SK-N-SH (cell line): ENCODE results near the gene TCF12. TPM values are rescaled to one million over a fixed set of nuclear protein-coding genes. Genes with fewer than 3 reads are reported as not detected.

Experiments
- CTCF ChIA-PET: fragments of 300-600, 350-600 bp; formaldehyde crosslinking; extraction: SDS; loops from one replicate; lab custom pipeline; 2021; lab: Yijun Ruan, JAX
- POLR2A ChIA-PET: fragments of 350-600 bp; sonication (Branson Sonifier 250); formaldehyde crosslinking; extraction: SDS; loops from one replicate; lab custom pipeline; 2020; ENCODE audit warnings: antibody characterized with exemption, inconsistent platforms; lab: Yijun Ruan, JAX
- DNase-seq: peaks from one replicate; pipeline ENCODE4 v3.0.0; 2012
- H2AFZ ChIP-seq: fragments of 200-600 bp; sonication (generic); 2 replicates; pipeline ENCODE4 v1.8.1; 2016; ENCODE audit warnings: antibody characterized with exemption, mild to moderate bottlenecking, low read depth
- H3F3A ChIP-seq: fragments of 200-600 bp; sonication (generic); replicated peaks from 2 replicates; pipeline ENCODE3; 2016; ENCODE audit warnings: antibody characterized with exemption, mild to moderate bottlenecking; ENCODE audit not compliant: insufficient read depth
- H3K27ac ChIP-seq, 2 experiments: fragments of 200-500 bp in 1 of 2; fragments of 200-600 bp in 1 of 2; sonication (Bioruptor generic) in 1 of 2; sonication (generic), shearing (Covaris generic) in 1 of 2; 2 replicates each; pipeline versions ENCODE4 v1.5.1 to v1.6.1; 2014 to 2016; ENCODE audit warnings: low read depth in 2 of 2, inconsistent platforms in 1 of 2, low read length in 1 of 2, mild to moderate bottlenecking in 1 of 2, mixed read lengths in 1 of 2
- H3K27me3 ChIP-seq: fragments of 200-600 bp; sonication (generic), shearing (Covaris generic); 2 replicates; pipeline ENCODE4 v1.6.1; 2016; ENCODE audit warnings: mixed run types; ENCODE audit not compliant: insufficient read depth
- H3K36me3 ChIP-seq, 2 experiments: fragments of 200-500 bp in 1 of 2; fragments of 200-600 bp in 1 of 2; sonication (Bioruptor generic) in 1 of 2; sonication (generic) in 1 of 2; replicated peaks in 1 of 2; 2 replicates each; pipeline versions ENCODE3 to v1.5.1; 2014 to 2016; ENCODE audit warnings: low read length in 1 of 2, mild to moderate bottlenecking in 1 of 2; ENCODE audit not compliant: insufficient read depth in 2 of 2, control insufficient read depth in 1 of 2
- H3K4me1 ChIP-seq, 2 experiments: fragments of 200-500 bp in 1 of 2; fragments of 200-600 bp in 1 of 2; sonication (Bioruptor generic) in 1 of 2; sonication (generic), shearing (Covaris generic) in 1 of 2; 2 replicates each; pipeline versions ENCODE4 v1.5.1 to v1.6.1; 2014 to 2016; ENCODE audit warnings: low read depth in 1 of 2, low read length in 1 of 2, mixed run types in 1 of 2; ENCODE audit not compliant: insufficient read depth in 2 of 2, control insufficient read depth in 1 of 2
- H3K4me2 ChIP-seq: fragments of 200-600 bp; sonication (generic), shearing (Covaris generic); 2 replicates; pipeline ENCODE4 v1.6.1; 2017; ENCODE audit warnings: mixed run types
- H3K4me3 ChIP-seq, 2 experiments: fragments of 200-500 bp in 1 of 2; fragments of 200-600 bp in 1 of 2; sonication (Bioruptor generic) in 1 of 2; sonication (generic), shearing (Covaris generic) in 1 of 2; 2 replicates each; pipeline versions ENCODE4 v1.5.1 to v1.8.1; 2014 to 2016; ENCODE audit warnings: low read depth in 2 of 2, inconsistent platforms in 1 of 2, low read length in 1 of 2, mild to moderate bottlenecking in 1 of 2, mixed read lengths in 1 of 2, moderate library complexity in 1 of 2
- H3K79me2 ChIP-seq: fragments of 200-600 bp; sonication (generic); 2 replicates; pipeline ENCODE4 v1.8.1; 2017; ENCODE audit warnings: mild to moderate bottlenecking; ENCODE audit not compliant: insufficient read depth
- H3K9ac ChIP-seq: fragments of 200-600 bp; sonication (generic); 2 replicates; pipeline ENCODE4 v1.6.1; 2017; ENCODE audit warnings: mixed run types
- H3K9me2 ChIP-seq: fragments of 200-600 bp; sonication (generic); 2 replicates; pipeline ENCODE4 v1.6.1; 2017; ENCODE audit warnings: mixed run types
- H3K9me3 ChIP-seq: fragments of 200-600 bp; sonication (generic); 2 replicates; pipeline ENCODE4 v1.6.1; 2017; ENCODE audit warnings: mixed run types, mild to moderate bottlenecking, moderate library complexity
- H4K20me1 ChIP-seq: fragments of 200-600 bp; sonication (generic); 2 replicates; pipeline ENCODE4 v1.6.1; 2017; ENCODE audit warnings: mild to moderate bottlenecking, mixed run types; ENCODE audit not compliant: insufficient read depth
- CHD2 ChIP-seq: fragments of 150-350 bp; IDR thresholded peaks from 2 replicates; pipeline ENCODE4 v1.6.1; 2018; ENCODE audit warnings: low read length; ENCODE audit not compliant: partially characterized antibody
- ELF1 ChIP-seq: IDR thresholded peaks from 2 replicates; pipeline ENCODE4 v1.4.0; 2012
- EZH2phosphoT487 ChIP-seq: fragments of 200-600 bp; sonication (generic); IDR thresholded peaks from 2 replicates; pipeline ENCODE4 v1.6.1; 2017; ENCODE audit warnings: low read depth, mixed run types, mild to moderate bottlenecking, antibody characterized with exemption, moderate library complexity, borderline replicate concordance
- FOSL2 ChIP-seq: IDR thresholded peaks from 2 replicates; pipeline ENCODE4 v1.4.0; 2012; ENCODE audit warnings: low read depth, mild to moderate bottlenecking, moderate library complexity, borderline replicate concordance
- GABPA ChIP-seq: IDR thresholded peaks from 2 replicates; pipeline ENCODE4 v1.4.0; 2012; ENCODE audit warnings: low read depth, mild to moderate bottlenecking
- IRF3 ChIP-seq: fragments of 150-350 bp; IDR thresholded peaks from 2 replicates; pipeline ENCODE4 v1.6.1; 2016; ENCODE audit warnings: mild to moderate bottlenecking, low read depth, low read length
- MAX ChIP-seq: IDR thresholded peaks from 2 replicates; pipeline ENCODE4 v1.4.0; 2012; ENCODE audit warnings: low read depth
- NRF1 ChIP-seq: IDR thresholded peaks from 2 replicates; pipeline ENCODE4 v1.6.1; 2012; ENCODE audit warnings: low read depth, mild to moderate bottlenecking, low read length
- POLR2AphosphoS5 ChIP-seq: IDR thresholded peaks from 2 replicates; pipeline ENCODE4 v1.6.1; 2012; ENCODE audit warnings: low read depth, low read length
- RAD21 ChIP-seq: IDR thresholded peaks from 2 replicates; pipeline ENCODE4 v1.6.1; 2012; ENCODE audit warnings: mild to moderate bottlenecking, low read length
- REST ChIP-seq: IDR thresholded peaks from 2 replicates; pipeline ENCODE4 v1.6.1; 2012; ENCODE audit warnings: mild to moderate bottlenecking, low read depth, low read length, moderate library complexity
- RFX5 ChIP-seq: IDR thresholded peaks from 2 replicates; pipeline ENCODE4 v1.6.1; 2012; ENCODE audit warnings: mild to moderate bottlenecking, improper control_type of control experiment, low read length
- RXRA ChIP-seq: IDR thresholded peaks from 2 replicates; pipeline ENCODE4 v1.4.0; 2012; ENCODE audit warnings: low read depth, mild to moderate bottlenecking, borderline replicate concordance
- TEAD4 ChIP-seq: IDR thresholded peaks from 2 replicates; pipeline ENCODE4 v1.4.0; 2012; ENCODE audit warnings: mild to moderate bottlenecking, borderline replicate concordance; ENCODE audit not compliant: insufficient read depth
- USF1 ChIP-seq: IDR thresholded peaks from 2 replicates; pipeline ENCODE4 v1.4.0; 2012; ENCODE audit warnings: low read depth, borderline replicate concordance
- WGBS: methylation state at CpG from one replicate; pipeline ENCODE4 v1.1.6; 2017; ENCODE audit warnings: low lambda C conversion rate; 5-methylcytosine and 5-hydroxymethylcytosine counted together
- polyA plus RNA-seq, 3 experiments: library from polyadenylated mRNA; depleted of rRNA; stranded (reverse); fragments of >200 nt; gene quantifications; 2 replicates each; pipeline ENCODE4 v1.2.3, GENCODE V29; 2012
- TF ChIP-seq, protein P1 (sequence below): fragments of 200-600 bp; sonication (generic); IDR thresholded peaks from 2 replicates; pipeline ENCODE4 v1.6.1; 2017; ENCODE audit warnings: antibody characterized with exemption, mild to moderate bottlenecking, moderate library complexity
- TF ChIP-seq, protein P2 (sequence below): fragments of 150-350 bp; IDR thresholded peaks from 2 replicates; pipeline ENCODE4 v1.6.1; 2017; ENCODE audit warnings: antibody characterized with exemption, low read length, low read depth, borderline replicate concordance

Gene TCF12
- polyA plus RNA-seq, 1 of the 3 experiments (the other 2 are of a cell fraction): 49.6 TPM

- Histone ChIP-seq H3K27ac (no peak overlapping the region), H3K27me3 (no peaks in the 10 kb centered on the region), H2AFZ (no peak overlapping the region), H3K9ac (no peak overlapping the region), H3K4me1 (peaks cover 8 to 19% of the 10 kb centered on the region in 2 experiments), H3K4me2 (no peak overlapping the region), H3K9me2 (no peaks in the 10 kb centered on the region), H3K9me3 (no peaks in the 10 kb centered on the region), H3F3A (peaks cover 8% of the 10 kb centered on the region), H3K79me2 (peaks cover 14% of the 10 kb centered on the region), H3K36me3 (peaks cover 61 to 74% of the 10 kb centered on the region in 2 experiments), H3K4me3 (no peak overlapping the region), H4K20me1 (no peaks in the 10 kb centered on the region)
- CTCF ChIA-PET: interaction anchor here (1.3 to 1.4 kb wide), 2 partner anchors 11 to 43 kb away, joined by 3 to 4 read pairs; no protein-coding TSS in a partner anchor
- no peak for DNase-seq
- TF ChIP-seq IRF3: no peak
- TF ChIP-seq, protein P1, sequence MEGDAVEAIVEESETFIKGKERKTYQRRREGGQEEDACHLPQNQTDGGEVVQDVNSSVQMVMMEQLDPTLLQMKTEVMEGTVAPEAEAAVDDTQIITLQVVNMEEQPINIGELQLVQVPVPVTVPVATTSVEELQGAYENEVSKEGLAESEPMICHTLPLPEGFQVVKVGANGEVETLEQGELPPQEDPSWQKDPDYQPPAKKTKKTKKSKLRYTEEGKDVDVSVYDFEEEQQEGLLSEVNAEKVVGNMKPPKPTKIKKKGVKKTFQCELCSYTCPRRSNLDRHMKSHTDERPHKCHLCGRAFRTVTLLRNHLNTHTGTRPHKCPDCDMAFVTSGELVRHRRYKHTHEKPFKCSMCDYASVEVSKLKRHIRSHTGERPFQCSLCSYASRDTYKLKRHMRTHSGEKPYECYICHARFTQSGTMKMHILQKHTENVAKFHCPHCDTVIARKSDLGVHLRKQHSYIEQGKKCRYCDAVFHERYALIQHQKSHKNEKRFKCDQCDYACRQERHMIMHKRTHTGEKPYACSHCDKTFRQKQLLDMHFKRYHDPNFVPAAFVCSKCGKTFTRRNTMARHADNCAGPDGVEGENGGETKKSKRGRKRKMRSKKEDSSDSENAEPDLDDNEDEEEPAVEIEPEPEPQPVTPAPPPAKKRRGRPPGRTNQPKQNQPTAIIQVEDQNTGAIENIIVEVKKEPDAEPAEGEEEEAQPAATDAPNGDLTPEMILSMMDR: no peak
- no peak for TF ChIP-seq RAD21
- no peak for TF ChIP-seq POLR2AphosphoS5
- TF ChIP-seq NRF1: no peak
- TF ChIP-seq, protein P2, sequence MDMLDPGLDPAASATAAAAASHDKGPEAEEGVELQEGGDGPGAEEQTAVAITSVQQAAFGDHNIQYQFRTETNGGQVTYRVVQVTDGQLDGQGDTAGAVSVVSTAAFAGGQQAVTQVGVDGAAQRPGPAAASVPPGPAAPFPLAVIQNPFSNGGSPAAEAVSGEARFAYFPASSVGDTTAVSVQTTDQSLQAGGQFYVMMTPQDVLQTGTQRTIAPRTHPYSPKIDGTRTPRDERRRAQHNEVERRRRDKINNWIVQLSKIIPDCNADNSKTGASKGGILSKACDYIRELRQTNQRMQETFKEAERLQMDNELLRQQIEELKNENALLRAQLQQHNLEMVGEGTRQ: no peak
- no peak for TF ChIP-seq ELF1
- TF ChIP-seq CHD2: no peak
- no peak for TF ChIP-seq EZH2phosphoT487
- POLR2A ChIA-PET: no interaction called here
- 97% methylated on average over 3 of the region's 3 CpGs for WGBS
These were observed 345.1 kb downstream of the TCF12 start for GRCh38 chr15:57263520-57263919.

GRCh38 chr15:57272771-57273357 is 354.4 kb downstream of the TCF12 start:
- Histone ChIP-seq H3K4me2 (no peak overlapping the region), H3K4me1 (no peaks in the 10 kb centered on the region; a peak in 1 of 4 replicates), H3K79me2 (peaks cover 25% of the 10 kb centered on the region; the same call in 1 of the 2 replicates), H3K36me3 (peaks cover 47 to 72% of the 10 kb centered on the region in 2 experiments), H4K20me1 (no peaks in the 10 kb centered on the region), H3F3A (no peaks in the 10 kb centered on the region), H2AFZ (no peak overlapping the region), H3K9me2 (no peaks in the 10 kb centered on the region), H3K27ac (no peak overlapping the region), H3K9ac (no peak overlapping the region), H3K9me3 (no peaks in the 10 kb centered on the region), H3K4me3 (no peak overlapping the region), H3K27me3 (no peaks in the 10 kb centered on the region)
- ChIA-PET CTCF (interaction anchor here (1.8 kb wide), 1 partner anchor 776 kb away, joined by 4 read pairs; no protein-coding TSS in a partner anchor), POLR2A (no interaction called here)
- WGBS: 95% methylated on average over 9 of the region's 9 CpGs
- no peak for TF ChIP-seq REST
- TF ChIP-seq USF1: no peak
- TF ChIP-seq RXRA: no peak
- TF ChIP-seq FOSL2: no peak
- no peak for TF ChIP-seq TEAD4
- TF ChIP-seq RFX5: no peak
- no peak for TF ChIP-seq MAX
- no peak for TF ChIP-seq GABPA
- no peak for DNase-seq
